COLO668 (cell line): Measurements from ENCODE around the gene USP6NL.

ENCODE experiments used
- DNase-seq: peaks from one replicate; lab custom pipeline; 2025; ENCODE audit not compliant: unreplicated experiment; lab: John Stamatoyannopoulos, UW

USP6NL gene

DNA sequence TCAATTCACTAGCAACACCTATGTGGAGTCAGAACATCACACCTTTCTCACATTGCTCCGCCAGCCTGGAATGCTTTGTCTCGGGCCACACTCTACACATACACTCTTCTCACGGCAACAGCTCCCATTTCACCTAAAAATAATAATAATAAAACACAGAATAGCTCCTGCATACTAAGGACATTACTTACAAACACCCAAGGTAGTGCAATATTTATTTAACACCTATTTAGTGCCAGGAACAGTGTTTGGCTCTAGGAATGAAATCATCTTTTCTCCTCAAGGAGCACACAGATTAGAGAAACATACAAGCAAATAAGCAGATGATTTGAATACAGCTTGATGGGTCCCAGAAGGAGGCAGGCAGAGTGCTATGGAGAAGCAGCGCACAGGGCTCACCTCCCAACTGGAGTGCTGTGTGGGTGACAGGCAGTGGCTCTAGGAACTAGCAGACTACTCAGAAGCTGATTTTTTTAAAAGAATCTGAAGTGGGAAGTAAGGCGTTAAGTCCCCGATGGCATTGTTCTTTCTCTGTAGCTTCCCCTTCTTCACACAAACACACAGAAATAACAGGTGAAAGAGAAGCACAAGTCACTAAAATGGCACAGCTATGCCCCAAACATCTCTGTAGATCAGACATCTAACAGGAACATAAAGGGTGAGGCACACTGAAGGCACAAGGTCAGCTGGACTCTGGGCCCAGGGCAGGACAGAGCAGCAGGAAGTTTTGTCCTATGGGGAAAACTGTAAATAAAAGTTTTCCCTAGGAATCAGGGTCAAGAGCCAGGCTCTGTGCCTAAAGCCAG, 16.7 kb downstream of the USP6NL start:
- no peak for DNase-seq

GRCh38 chr10:11593612-11594011, 17.8 kb downstream of the USP6NL start:
- DNase-seq, result no peak

DNA sequence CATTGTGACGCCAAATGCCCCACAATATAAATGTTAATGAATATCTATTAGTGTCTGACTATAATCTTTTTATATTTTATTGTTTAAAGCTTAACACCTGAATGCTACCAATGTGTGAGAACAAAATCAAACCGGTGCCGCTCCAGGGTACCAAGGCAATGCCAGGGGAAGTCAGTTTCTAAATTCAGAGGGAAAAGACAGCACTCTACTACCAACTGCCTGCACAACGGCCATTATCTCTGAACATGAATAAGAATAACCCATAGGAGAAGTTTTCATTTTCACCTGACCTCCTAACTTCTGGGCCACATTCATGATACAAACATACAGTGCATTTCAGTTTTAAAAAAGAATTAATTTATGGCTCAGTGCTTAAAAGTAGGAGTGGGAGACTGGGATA, 21.7 kb downstream of the USP6NL start:
- DNase-seq, result no peak

DNA sequence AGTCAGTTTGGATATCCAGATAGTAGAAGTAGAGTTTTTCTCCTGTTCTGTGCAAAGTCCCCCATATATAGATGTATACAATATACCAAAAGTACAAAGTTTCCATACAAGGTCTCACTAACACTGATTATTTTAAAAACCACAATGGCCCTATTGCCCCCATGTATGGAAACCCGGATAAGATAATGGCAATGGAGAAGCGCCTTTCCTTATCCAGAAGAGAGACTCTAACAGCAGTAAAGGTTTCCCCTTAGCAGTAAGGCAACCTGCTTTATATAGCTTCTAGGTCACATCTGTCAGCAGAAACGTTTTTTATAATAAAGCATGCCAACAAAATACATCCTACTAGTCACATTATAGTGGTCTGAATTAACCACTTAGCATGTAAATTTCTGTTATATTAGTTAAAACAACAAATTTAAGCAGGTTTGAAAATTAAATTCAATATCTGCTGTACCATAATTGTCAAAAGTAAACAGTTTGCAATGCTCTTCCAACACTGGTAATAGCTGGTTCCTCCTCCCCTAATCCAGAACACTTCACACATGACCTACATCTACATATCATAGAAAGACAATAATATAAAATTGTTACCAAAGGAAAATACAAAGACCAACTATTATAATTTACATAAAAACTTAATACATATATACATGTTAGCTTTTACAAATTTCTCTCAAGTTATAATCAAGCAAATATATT, 22.4 kb downstream of the USP6NL start:
- DNase-seq, result no peak

DNA sequence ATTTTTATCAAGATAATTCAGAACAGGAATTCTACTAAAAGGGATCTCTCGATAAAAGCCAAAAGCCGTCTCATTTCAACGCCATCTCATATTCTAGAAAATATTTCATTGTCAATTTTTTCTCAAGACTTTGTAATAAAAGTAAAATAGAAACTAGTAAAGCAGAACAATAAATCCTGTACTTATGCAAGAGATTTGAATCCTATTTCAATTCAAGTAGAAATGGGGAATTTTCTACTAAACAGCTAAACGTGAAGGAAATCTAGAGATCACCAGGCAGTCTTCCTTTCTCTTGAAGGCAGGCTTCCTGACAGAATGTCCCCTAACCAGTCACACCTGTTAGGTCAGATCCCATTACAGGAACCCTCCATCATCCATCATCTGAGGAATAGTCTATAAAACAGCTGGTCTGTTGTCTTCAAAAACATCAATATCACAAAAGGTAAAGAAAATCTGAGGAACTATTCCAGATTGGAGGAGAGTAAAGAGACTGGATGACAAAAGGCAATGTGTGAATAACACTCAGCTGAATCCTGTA, 23.7 kb downstream of the USP6NL start:
- peak; percentile 2 for DNase-seq

DNA sequence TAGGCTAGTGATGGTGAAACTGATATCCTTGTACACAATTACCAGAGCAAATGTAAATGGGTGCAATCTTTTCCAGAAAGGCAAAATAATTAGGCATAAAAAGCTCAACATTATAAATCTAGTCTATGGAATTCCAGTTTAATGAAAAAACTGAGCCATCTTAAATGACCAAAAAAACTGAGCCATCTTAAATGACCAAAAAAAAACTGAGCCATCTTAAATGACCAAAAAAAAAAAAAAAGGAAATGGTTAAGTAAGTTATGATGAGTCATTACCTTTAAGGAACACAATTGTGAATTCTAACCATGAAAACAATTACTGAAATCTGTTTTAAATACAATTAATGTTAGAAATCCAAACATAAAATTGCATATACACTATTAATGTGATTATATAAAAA, 25.3 kb downstream of the USP6NL start:
- no peak for DNase-seq

GRCh38 chr10:11581213-11581612, 30.2 kb downstream of the USP6NL start:
- DNase-seq, result no peak

DNA sequence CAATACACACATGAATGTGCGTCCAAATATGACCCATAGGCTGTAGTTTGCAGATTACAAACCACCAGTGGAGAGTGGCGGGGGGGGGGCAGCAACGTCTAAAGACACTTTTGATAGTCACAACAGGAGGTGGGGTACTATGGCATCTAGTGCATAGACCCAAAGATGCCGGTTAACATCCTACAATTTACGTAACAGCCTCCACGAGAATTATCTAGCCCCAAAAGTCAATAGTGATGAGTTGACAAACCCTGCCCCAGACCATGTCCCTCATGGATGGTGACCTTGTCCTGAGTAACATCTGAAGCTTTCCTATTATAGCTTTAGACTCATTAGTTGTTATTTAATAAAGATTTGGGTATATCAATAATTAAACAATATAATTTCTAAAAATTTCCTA, 31.6 kb downstream of the USP6NL start:
- no peak for DNase-seq

GRCh38 chr10:11578802-11579255, 32.6 kb downstream of the USP6NL start:
- no peak for DNase-seq

GRCh38 chr10:11576092-11576809, 35.2 kb downstream of the USP6NL start:
- DNase-seq, result no peak

DNA sequence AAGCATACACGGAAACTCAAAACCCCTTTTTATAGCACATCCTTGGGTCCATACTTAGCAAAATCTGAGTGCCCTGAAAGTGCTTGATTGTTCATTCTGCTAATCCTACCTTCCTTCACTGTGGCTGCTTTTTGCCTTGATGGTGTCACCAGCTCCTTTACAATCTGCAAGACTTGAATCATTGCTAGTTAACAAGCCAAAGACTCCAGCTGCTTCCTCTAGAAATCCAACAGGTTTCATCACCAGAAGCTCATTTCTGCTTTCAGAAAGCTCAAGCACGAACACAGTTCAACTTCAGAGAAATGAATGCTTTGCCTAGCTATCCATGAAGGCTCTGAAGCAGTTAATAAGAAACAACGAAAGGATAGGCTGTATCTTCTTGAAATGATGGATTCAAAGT, 38.0 kb downstream of the USP6NL start:
- DNase-seq, result no peak

- DNase-seq, result no peak
These were observed 40.7 kb downstream of the USP6NL start for GRCh38 chr10:11570751-11571150.

GRCh38 chr10:11569471-11569870, 42.0 kb downstream of the USP6NL start:
- DNase-seq, result no peak

GRCh38 chr10:11568578-11568977, 42.9 kb downstream of the USP6NL start:
- no peak for DNase-seq

DNA sequence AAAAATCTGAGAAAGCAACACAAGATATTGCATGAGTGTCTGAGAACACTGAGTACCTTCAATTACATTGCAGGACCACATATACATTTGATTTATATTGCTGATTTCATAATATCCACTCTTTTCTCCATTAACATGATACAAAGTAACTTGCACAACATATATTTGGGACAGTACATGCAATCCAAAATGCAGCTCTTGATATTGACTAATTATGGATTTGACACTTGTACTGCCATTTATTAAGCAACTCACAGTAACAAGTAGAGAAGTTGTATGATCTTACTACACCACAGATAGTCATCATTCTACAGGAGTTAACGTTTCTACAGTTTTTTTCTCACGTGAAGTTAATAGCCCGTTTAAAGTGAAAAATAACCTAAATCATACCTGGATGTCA, 46.7 kb downstream of the USP6NL start:
- no peak for DNase-seq

GRCh38 chr10:11563936-11564335, 47.5 kb downstream of the USP6NL start:
- no peak for DNase-seq

- no peak for DNase-seq
These were observed 48.6 kb downstream of the USP6NL start for GRCh38 chr10:11562888-11563287.

DNA sequence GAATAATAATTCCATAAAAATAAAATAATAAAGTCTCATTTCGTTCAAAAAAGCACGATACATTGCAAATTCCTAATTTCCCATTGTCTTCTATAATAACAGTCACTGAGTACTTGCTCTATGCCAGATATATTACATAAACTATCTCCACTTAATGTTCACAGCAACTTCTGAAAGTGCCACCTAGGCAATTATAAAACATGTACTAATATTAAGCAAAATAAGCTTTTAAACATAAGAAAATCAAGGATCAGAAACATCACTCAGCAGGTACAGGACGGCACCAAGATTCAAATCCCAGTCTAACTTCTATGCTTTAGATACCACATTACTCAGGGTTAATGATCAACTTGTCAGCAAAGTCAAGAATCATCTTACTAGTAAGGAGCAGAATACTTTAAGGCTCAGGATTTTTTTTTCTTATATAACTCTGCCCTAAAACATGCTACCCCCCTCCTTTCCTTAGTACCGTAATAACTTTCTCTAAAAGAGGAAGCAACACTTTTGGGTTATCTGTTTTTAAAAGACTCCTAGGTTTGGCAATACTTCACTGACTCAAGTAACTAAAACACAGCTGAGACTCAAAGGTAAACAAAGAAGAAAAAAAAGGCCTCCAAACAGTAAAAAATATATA, 51.3 kb downstream of the USP6NL start:
- DNase-seq, result no peak

DNA sequence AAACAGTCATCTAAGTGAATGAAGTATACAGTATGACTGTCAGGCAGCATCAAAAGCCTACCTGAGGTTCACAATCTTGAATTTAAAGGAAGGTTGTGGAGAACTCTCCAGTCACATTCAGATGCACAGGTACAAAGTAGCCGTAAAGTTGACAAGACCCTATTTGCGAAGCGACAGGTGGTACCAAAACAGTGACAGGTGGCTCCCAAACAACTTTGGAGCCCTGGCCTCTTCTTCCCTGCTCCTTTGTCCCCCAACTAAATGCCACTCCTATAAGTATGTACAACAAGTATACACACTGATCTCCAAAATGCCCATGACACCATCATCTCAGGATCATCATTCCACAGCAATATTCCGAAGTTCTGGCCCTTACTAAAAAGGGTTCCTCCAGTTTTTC, 53.5 kb downstream of the USP6NL start:
- no peak for DNase-seq

- DNase-seq, result no peak
These were observed 53.9 kb downstream of the USP6NL start for GRCh38 chr10:11557513-11557912.

DNA sequence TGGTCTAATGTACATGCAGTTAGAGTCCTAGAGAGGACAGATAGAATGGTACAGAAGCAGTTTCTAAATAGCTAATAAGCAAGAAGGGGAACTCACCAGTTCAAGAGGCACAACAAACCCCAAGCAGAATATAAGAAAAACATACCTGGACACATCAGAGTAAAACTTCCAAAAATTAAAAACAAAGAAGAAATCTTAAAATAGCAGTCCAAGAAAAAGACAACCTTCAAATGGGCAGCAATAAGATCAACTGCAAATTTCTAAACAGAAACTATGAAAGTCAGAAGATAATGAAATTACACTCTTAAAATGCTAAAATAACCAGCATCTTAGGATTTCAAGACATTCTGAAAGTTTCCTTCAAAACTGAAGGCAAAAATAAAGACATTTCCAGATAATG, 55.9 kb downstream of the USP6NL start:
- no peak for DNase-seq
